Activated naive CD8-positive, alpha-beta T cell treated with anti-CD3 and anti-CD28 coated beads, Interleukin-2, amount 10 ng/mL, durations not matched to agents 7 days and 5 days (primary cell): ENCODE measurements around the gene SH2D3A. TPM values are rescaled to one million over a fixed set of nuclear protein-coding genes. Genes with fewer than 3 reads are reported as not detected.
"Not testable (repeated sequence)": the region's sequence is repeated elsewhere in the genome, so short reads cannot be mapped to it uniquely, and the experiment has no call there.

Experiments used
- ATAC-seq: fragments of 150-1000 bp; cut with Tn5 transposase; one replicate; pipeline ENCODE4 v1.10.0; 2021; ENCODE audit warnings: low read depth, moderate library complexity
- POLR2A ChIA-PET: fragments of 350-600 bp; sonication (Branson Sonifier 250); formaldehyde crosslinking; loops from one replicate; lab custom pipeline; 2021; ENCODE audit warnings: antibody characterized with exemption; lab: Charles Lee
- DNase-seq: peaks from one replicate; pipeline ENCODE4 v3.0.0; 2021
- H3K27ac Mint-ChIP-seq: one replicate; pipeline ENCODE4 v1.8.0; 2022; ENCODE audit warnings: mild to moderate bottlenecking, mixed read lengths
- H3K27me3 Mint-ChIP-seq: one replicate; pipeline ENCODE4 v1.8.0; 2022; ENCODE audit warnings: mild to moderate bottlenecking, moderate library complexity, mixed read lengths
- H3K36me3 Mint-ChIP-seq: one replicate; pipeline ENCODE4 v1.8.0; 2021; ENCODE audit warnings: mild to moderate bottlenecking, mixed read lengths
- H3K4me1 Mint-ChIP-seq: one replicate; pipeline ENCODE4 v1.8.0; 2021; ENCODE audit warnings: mixed read lengths
- H3K4me3 Mint-ChIP-seq: one replicate; pipeline ENCODE4 v1.8.0; 2022; ENCODE audit warnings: mild to moderate bottlenecking, moderate library complexity, mixed read lengths
- H3K9me3 Mint-ChIP-seq: one replicate; pipeline ENCODE4 v1.8.0; 2021; ENCODE audit warnings: mixed read lengths
- total RNA-seq, 2 experiments: library from RNA; stranded (reverse); gene quantifications; one replicate each; pipeline ENCODE4 v1.2.3, GENCODE V29; 2021

The SH2D3A gene
- total RNA-seq, 2 experiments from 2014 or later: 35.5 to 35.7 TPM

- DNase-seq (no peak), ATAC-seq (no peak)
- Mint-ChIP-seq H3K27ac (no peak overlapping the region), H3K4me1 (peaks cover 10% of the 10 kb centered on the region), H3K36me3 (peaks cover 34% of the 10 kb centered on the region), H3K9me3 (no peaks in the 10 kb centered on the region), H3K27me3 (no peaks in the 10 kb centered on the region), H3K4me3 (no peak overlapping the region)
- POLR2A ChIA-PET: interaction anchor here (0.6 kb wide), 1 partner anchor 345 kb away, joined by 4 read pairs; no protein-coding TSS in a partner anchor
Observed at GRCh38 chr19:6750062-6750461, 17.2 kb downstream of the SH2D3A start.

- H3K4me3 Mint-ChIP-seq: not testable (repeated sequence)
Observed at GRCh38 chr19:6748543-6748942, 18.7 kb downstream of the SH2D3A start.

GRCh38 chr19:6745965-6746364, 21.3 kb downstream of the SH2D3A start:
- peaks cover 2% of the 10 kb centered on the region for H3K4me1 Mint-ChIP-seq
- POLR2A ChIA-PET: no interaction called here
- H3K36me3 Mint-ChIP-seq: peaks cover 19% of the 10 kb centered on the region
- H3K4me3 Mint-ChIP-seq: no peak overlapping the region
- no peaks in the 10 kb centered on the region for H3K27me3 Mint-ChIP-seq
- no peak overlapping the region for H3K27ac Mint-ChIP-seq
- DNase-seq (no peak), ATAC-seq (no peak)
- H3K9me3 Mint-ChIP-seq: no peaks in the 10 kb centered on the region

More at GRCh38 chr19:6748543-6748942, 18.7 kb downstream of the SH2D3A start:
- H3K27ac Mint-ChIP-seq, H3K4me1 Mint-ChIP-seq, H3K27me3 Mint-ChIP-seq, DNase-seq, POLR2A ChIA-PET, ATAC-seq, H3K9me3 Mint-ChIP-seq: not testable (repeated sequence)
- peaks cover 24% of the 10 kb centered on the region for H3K36me3 Mint-ChIP-seq

GRCh38 chr19:6744381-6745301, 22.6 kb downstream of the SH2D3A start:
- DNase-seq: no peak
- Mint-ChIP-seq H3K36me3 (peaks cover 16% of the 10 kb centered on the region), H3K4me3 (no peak overlapping the region), H3K4me1 (peaks cover 3% of the 10 kb centered on the region), H3K27ac (no peak overlapping the region), H3K9me3 (no peaks in the 10 kb centered on the region), H3K27me3 (no peaks in the 10 kb centered on the region)
- no peak for ATAC-seq
- POLR2A ChIA-PET: interaction anchor here (1.0 kb wide), 1 partner anchor 9 kb away, joined by 3 read pairs; no protein-coding TSS in a partner anchor

- H3K9me3 Mint-ChIP-seq: no peaks in the 10 kb centered on the region
- DNase-seq: no peak
- peaks cover 8% of the 10 kb centered on the region for H3K4me1 Mint-ChIP-seq
- no peaks in the 10 kb centered on the region for H3K27me3 Mint-ChIP-seq
- no peak for ATAC-seq
- POLR2A ChIA-PET: interaction anchor here (1.0 kb wide), 1 partner anchor 10 kb away, joined by 3 read pairs; no protein-coding TSS in a partner anchor
- no peak overlapping the region for H3K27ac Mint-ChIP-seq
- peaks cover 16% of the 10 kb centered on the region for H3K36me3 Mint-ChIP-seq
- no peak overlapping the region for H3K4me3 Mint-ChIP-seq
Observed at GRCh38 chr19:6743714-6744380, 23.4 kb downstream of the SH2D3A start.

GRCh38 chr19:6743066-6743465, 24.2 kb downstream of the SH2D3A start:
- Mint-ChIP-seq H3K4me1 (peaks cover 16% of the 10 kb centered on the region), H3K27ac (no peak overlapping the region), H3K9me3 (no peaks in the 10 kb centered on the region), H3K27me3 (no peaks in the 10 kb centered on the region), H3K36me3 (peaks cover 13% of the 10 kb centered on the region), H3K4me3 (no peak overlapping the region)
- DNase-seq (no peak), ATAC-seq (no peak)
- POLR2A ChIA-PET: no interaction called here

- no peak for DNase-seq
- peak overlapping the region; percentile 36 for H3K27ac Mint-ChIP-seq
Observed at GRCh38 chr19:6740589-6741343, 26.5 kb downstream of the SH2D3A start.

GRCh38 chr19:6739883-6740588, 27.2 kb downstream of the SH2D3A start:
- POLR2A ChIA-PET: interaction anchor here (0.6 to 4.3 kb wide), 4 partner anchors 61 to 223 kb away, joined by 3 to 23 read pairs (median 6); no protein-coding TSS in a partner anchor
- Mint-ChIP-seq H3K27ac (peak overlapping the region; percentile 50), H3K4me3 (peak overlapping the region; percentile 98), H3K27me3 (no peaks in the 10 kb centered on the region), H3K36me3 (peaks cover 6% of the 10 kb centered on the region), H3K9me3 (no peaks in the 10 kb centered on the region), H3K4me1 (peaks cover 26% of the 10 kb centered on the region)
- DNase-seq (no peak), ATAC-seq (no peak)

More at GRCh38 chr19:6740589-6741343, 26.5 kb downstream of the SH2D3A start:
- peaks cover 11% of the 10 kb centered on the region for H3K36me3 Mint-ChIP-seq
- peaks cover 24% of the 10 kb centered on the region for H3K4me1 Mint-ChIP-seq
- no peak for ATAC-seq
- H3K27me3 Mint-ChIP-seq: no peaks in the 10 kb centered on the region
- H3K4me3 Mint-ChIP-seq: peak overlapping the region; percentile 98
- POLR2A ChIA-PET: interaction anchor here (0.6 to 1.9 kb wide), 3 partner anchors 60 to 120 kb away, joined by 3 to 9 read pairs (median 3); no protein-coding TSS in a partner anchor
- H3K9me3 Mint-ChIP-seq: no peaks in the 10 kb centered on the region

- ATAC-seq (no peak), DNase-seq (peak; percentile 89)
- H3K27me3 Mint-ChIP-seq: no peaks in the 10 kb centered on the region
- H3K4me1 Mint-ChIP-seq: peaks cover 26% of the 10 kb centered on the region
- peak within 1 kb of the TSS; percentile 98 for H3K4me3 Mint-ChIP-seq
- H3K36me3 Mint-ChIP-seq: peaks cover 7% of the 10 kb centered on the region
- POLR2A ChIA-PET: interaction anchor here (1.4 to 4.3 kb wide), 6 partner anchors 32 to 222 kb away, joined by 3 to 23 read pairs (median 14); partner anchors contain the start of gene VAV1
- H3K9me3 Mint-ChIP-seq: no peaks in the 10 kb centered on the region
- H3K27ac Mint-ChIP-seq: peak within 1 kb of the TSS; percentile 100
Observed at GRCh38 chr19:6739390-6739882, 27.8 kb downstream of the SH2D3A start, which contains the start of gene TRIP10. Gene TRIP10, plus strand, starts transcription at chr19:6739680. Its CDS starts 82 bp downstream, at chr19:6739762.

GRCh38 chr19:6738787-6739389, 28.3 kb downstream of the SH2D3A start:
- Mint-ChIP-seq H3K27ac (peak overlapping the region; percentile 100), H3K27me3 (no peaks in the 10 kb centered on the region), H3K9me3 (no peaks in the 10 kb centered on the region), H3K4me1 (peaks cover 26% of the 10 kb centered on the region), H3K4me3 (peak overlapping the region; percentile 98), H3K36me3 (peaks cover 8% of the 10 kb centered on the region)
- DNase-seq: peak; percentile 64
- ATAC-seq: no peak
- POLR2A ChIA-PET: interaction anchor here (1.0 to 4.3 kb wide), 14 partner anchors 22 to 222 kb away, joined by 3 to 23 read pairs (median 10); partner anchors contain the start of genes SH2D3A, TNFSF14 and VAV1

GRCh38 chr19:6737873-6738786, 29.1 kb downstream of the SH2D3A start:
- DNase-seq (peak; percentile 79), ATAC-seq (peak; percentile 23)
- Mint-ChIP-seq H3K36me3 (peaks cover 7% of the 10 kb centered on the region), H3K27me3 (no peaks in the 10 kb centered on the region), H3K9me3 (no peaks in the 10 kb centered on the region), H3K27ac (peak overlapping the region; percentile 100), H3K4me3 (peak overlapping the region; percentile 98), H3K4me1 (peaks cover 26% of the 10 kb centered on the region)
- POLR2A ChIA-PET: interaction anchor here (0.6 to 4.3 kb wide), 19 partner anchors 23 to 364 kb away, joined by 3 to 23 read pairs (median 9); partner anchors contain the start of genes SH2D3A, TNFSF14 and VAV1
